ENCODE measurements around the gene CENPO.

Gene CENPO

GRCh38 chr2:24844023-24844685 lies 50.9 kb downstream of the CENPO start:
- Histone ChIP-seq H3K36me3 (peaks cover 51% of the 10 kb centered on the region), H3K9me3 (ENCODE audit: severe bottlenecking) (peaks cover 2% of the 10 kb centered on the region), H3K27me3 (ENCODE audit: insufficient read depth, low read depth, severe bottlenecking) (no peaks in the 10 kb centered on the region), H3K27ac (no peak overlapping the region), H3K4me3 (ENCODE audit: low read depth, low read length) (no peak overlapping the region)
- no peak for DNase-seq
- no peak for TF ChIP-seq CTCF (IDR thresholded peaks at IDR 0.05; ENCODE audit: low read depth, low read length)

GRCh38 chr2:24845691-24846090 lies 52.5 kb downstream of the CENPO start:
- TF ChIP-seq CTCF (IDR thresholded peaks at IDR 0.05; ENCODE audit: low read depth, low read length) = no peak
- Histone ChIP-seq H3K36me3 (peaks cover 38% of the 10 kb centered on the region), H3K9me3 (ENCODE audit: severe bottlenecking) (peaks cover 2% of the 10 kb centered on the region)

GRCh38 chr2:24850944-24851343 lies 57.7 kb downstream of the CENPO start:
- no peak for TF ChIP-seq CTCF (IDR thresholded peaks at IDR 0.05; ENCODE audit: low read depth, low read length)
- Histone ChIP-seq H3K9me3 (ENCODE audit: severe bottlenecking) (peaks cover 2% of the 10 kb centered on the region), H3K27ac (no peak overlapping the region), H3K27me3 (ENCODE audit: insufficient read depth, low read depth, severe bottlenecking) (no peaks in the 10 kb centered on the region), H3K36me3 (peaks cover 35% of the 10 kb centered on the region), H3K4me3 (ENCODE audit: low read depth, low read length) (no peak overlapping the region)
- no peak for DNase-seq

More at GRCh38 chr2:24845691-24846090, 52.5 kb downstream of the CENPO start:
- Histone ChIP-seq H3K4me3 (ENCODE audit: low read depth, low read length) (no peak overlapping the region), H3K27ac (no peak overlapping the region), H3K27me3 (ENCODE audit: insufficient read depth, low read depth, severe bottlenecking) (no peaks in the 10 kb centered on the region)
- DNase-seq = no peak

- peaks cover 39% of the 10 kb centered on the region for H3K36me3 ChIP-seq
- H3K4me3 ChIP-seq (ENCODE audit: low read depth, low read length) = no peak overlapping the region
- peaks cover 2% of the 10 kb centered on the region for H3K9me3 ChIP-seq (ENCODE audit: severe bottlenecking)
- TF ChIP-seq CTCF (IDR thresholded peaks at IDR 0.05; ENCODE audit: low read depth, low read length) = no peak
- H3K27me3 ChIP-seq (ENCODE audit: insufficient read depth, low read depth, severe bottlenecking) = no peaks in the 10 kb centered on the region
- H3K27ac ChIP-seq = no peak overlapping the region
- no peak for DNase-seq
Measured at GRCh38 chr2:24852026-24852425, 58.8 kb downstream of the CENPO start.

- DNase-seq = no peak
- Histone ChIP-seq H3K27ac (no peak overlapping the region), H3K27me3 (ENCODE audit: insufficient read depth, low read depth, severe bottlenecking) (no peaks in the 10 kb centered on the region), H3K36me3 (peaks cover 36% of the 10 kb centered on the region), H3K9me3 (ENCODE audit: severe bottlenecking) (peaks cover 2% of the 10 kb centered on the region), H3K4me3 (ENCODE audit: low read depth, low read length) (no peak overlapping the region)
- TF ChIP-seq CTCF (IDR thresholded peaks at IDR 0.05; ENCODE audit: low read depth, low read length) = no peak
Measured at GRCh38 chr2:24852431-24853020, 59.3 kb downstream of the CENPO start.

All from WERI-Rb-1 (cell line).